HG03378 (cell line): ENCODE data around the gene SNUPN.

Source experiments
- ATAC-seq: cut with Tn5 transposase; IDR thresholded peaks from one replicate; pipeline ENCODE4 v1.9.1; 2021; ENCODE audit warnings: mild to moderate bottlenecking, moderate library complexity; ENCODE audit not compliant: unreplicated experiment

The SNUPN gene

GRCh38 chr15:75625542-75626347 lies at the start of gene SNUPN:
SNUPN (minus strand) TSS chr15:75625725; CDS start chr15:75621051, 4,674 bp downstream.
- peak; percentile 53 for ATAC-seq

- no peak for ATAC-seq
Observed at GRCh38 chr15:75674366-75674765, 48.8 kb upstream of the SNUPN start.

DNA sequence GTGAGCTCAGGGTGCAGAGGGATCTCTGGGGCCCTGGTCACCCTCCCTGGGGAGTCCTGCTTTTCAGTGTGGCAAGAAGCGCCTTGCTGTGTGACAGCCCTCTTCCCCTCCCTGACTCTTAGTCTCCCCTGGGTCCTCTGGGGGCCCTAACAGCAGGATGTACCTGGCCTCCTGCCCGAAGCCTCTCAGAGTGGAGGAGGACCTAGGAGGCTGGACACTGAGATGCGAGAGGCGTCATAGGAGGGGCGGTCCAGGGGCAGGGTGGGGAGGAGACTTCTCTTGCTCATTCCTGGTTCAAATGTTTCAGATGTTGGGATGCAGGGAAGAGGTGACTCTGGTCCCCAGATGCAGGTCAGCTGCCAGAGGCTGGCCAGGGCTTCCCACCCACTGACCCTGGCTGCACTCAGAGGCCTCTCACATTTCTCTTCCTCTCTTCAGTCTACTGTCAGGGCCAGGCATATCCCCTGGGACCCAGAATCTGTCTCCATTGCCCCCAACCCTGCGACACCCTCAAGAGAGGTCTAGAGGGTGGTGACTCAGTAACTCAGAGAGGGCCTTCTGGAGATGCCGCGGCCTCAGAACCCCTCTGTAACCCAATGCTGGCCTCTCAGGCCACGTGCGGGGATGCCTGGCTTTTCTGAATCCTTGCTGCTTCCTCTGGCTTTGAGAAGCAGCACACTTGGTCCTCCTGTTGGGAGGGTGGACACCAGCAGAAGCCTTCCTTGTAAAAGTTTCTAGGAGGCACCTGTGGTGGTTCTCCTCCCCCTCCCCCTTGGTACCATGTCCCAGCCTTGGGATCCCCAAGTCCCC lies 48.1 kb upstream of the SNUPN start:
- ATAC-seq = no peak

DNA sequence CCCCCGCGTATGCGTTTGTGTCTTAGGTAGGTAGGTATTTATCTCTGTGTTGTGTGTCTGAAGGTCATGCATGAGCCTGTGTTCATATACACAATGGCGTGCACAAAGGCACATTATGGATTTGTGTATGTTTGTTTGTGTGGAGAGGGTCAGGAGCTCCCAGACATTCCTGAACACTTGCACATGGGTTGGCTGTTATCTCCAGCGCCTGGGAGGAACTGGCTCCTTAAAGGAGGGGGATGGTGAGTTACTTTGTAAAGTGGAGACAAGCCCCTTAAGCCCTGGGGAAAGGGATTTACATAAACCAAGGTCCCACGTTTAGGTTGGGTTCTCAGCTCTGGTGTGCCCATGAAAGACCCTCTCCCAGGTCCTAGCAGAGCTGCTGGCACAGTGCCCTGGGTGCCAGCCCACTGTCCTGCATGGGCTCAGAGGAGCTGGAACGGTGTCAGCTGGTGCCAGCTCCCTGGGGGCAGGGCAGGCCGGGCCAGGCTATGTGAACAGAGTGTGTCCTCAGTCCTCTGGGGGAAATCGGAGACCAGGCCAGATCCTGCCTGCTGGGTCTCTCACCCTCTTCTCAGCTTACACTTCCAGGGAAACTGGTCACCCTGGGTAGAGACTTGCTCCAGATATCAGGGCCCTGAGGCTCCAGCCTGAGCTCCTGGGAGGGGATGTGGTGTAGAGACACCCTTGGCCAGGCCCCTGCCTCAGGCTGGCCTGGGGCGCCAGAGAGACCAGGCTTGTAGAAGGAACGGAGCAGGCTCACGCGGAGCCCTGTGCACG lies 47.3 kb upstream of the SNUPN start:
- ATAC-seq = no peak

DNA sequence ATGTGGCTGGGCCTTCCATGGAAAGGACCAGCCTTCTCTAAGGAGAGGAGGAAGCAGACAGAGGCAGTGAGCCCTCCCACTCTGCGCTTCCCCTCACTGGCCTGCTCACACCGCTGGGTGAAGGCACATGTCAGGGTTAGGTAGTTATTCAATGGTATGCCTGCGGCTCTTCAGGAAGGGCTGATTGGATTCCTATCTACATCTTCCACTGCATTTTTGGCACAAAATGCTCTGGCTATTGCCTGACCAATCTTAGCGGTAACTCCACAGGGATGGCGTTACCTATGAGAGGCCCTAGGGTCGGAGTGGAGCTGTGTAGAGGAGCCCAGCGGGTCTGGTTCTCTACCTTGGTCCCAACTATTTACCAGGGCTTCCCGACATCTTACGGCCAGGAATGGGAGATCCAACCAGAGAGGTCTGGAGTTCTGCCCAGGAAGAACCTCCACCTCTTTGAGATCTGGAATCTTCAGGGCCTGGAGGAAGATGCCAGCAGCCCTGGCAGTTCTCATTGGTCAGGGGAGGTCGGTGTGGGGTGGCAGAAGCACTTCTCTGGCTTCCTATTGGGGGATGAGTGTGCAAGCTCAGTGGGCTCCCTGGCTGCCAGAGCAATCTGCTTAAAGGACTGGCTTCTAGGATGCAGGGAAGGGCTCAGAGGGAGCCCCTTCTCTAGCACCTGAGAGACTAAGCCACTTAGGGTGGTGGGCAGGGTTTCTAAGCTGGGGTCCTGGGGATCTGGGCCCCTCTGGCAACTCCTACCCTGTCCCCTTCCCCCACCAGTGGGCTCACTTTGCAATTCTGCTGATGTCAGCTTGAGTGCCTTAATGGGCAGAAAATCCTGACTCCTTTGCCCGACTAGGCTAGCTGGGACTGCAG lies 46.4 kb upstream of the SNUPN start:
- ATAC-seq = no peak

- ATAC-seq = no peak
Observed at GRCh38 chr15:75669879-75670212, 44.3 kb upstream of the SNUPN start.

DNA sequence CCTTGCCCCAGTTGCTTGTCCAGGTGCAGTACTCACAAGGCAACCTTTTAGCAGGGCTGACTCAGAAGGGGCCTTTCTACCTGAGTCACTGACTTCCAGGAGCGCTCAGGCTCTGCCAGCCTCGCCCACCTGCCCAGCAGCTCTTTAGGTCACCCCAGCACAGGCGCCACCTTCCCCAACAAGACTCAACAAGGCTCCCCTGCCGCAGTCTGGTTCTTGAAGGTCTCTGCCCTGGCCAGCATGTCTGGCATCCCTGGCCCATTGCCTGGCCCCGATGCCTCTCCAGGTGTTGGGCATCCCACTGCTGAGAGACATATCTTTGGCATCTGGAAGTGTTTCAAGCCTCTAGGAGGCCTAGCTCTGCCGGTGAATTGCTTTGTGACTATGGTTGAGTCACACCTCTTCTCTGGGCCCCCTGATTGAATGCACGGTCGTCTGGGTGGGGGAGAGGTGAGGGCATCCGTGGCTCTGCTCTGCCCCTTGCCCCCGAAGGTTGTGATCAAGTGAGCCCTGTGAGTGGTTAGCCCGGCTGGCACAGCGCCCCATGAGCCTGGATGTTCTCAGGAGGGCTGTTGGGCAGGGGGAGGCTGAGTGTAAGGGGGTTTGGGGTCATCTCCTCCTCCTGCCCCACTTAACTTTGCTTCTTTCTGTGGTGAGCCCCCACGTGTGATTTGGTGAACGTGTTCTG lies 43.8 kb upstream of the SNUPN start:
- no peak for ATAC-seq

DNA sequence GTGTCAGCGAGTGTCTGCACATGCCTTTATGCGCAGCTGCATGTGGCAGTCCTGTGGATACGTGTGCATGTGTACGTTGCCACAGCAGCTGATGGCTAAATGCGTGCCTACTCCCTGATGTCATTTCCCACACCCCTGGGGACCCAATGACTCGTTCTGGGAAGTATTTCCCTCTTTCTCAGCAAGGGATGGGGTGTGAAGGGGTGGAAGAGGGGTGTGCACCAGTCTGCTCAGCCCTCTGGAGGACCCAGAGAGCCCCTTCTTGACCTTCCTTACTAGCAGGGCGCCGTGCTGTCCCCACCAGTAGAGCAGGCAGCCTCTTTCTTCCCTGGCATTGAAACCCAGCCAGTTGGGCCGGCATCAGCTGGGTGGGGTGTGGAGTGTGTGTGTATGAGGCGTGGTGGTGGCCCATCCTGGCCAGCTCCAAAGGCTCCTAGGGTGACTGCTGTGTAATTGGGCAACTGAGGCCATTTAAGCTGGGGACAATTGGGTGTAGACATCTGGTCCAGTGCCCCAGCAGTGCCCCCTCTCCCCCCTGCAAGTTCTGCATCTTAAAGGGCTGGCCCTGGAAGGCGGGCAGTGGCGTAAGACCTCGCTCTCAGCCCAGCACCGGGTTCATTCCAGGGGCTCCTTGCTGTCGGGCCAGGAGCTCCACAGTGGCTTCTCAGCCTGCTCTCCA lies 41.4 kb upstream of the SNUPN start:
- ATAC-seq = no peak

DNA sequence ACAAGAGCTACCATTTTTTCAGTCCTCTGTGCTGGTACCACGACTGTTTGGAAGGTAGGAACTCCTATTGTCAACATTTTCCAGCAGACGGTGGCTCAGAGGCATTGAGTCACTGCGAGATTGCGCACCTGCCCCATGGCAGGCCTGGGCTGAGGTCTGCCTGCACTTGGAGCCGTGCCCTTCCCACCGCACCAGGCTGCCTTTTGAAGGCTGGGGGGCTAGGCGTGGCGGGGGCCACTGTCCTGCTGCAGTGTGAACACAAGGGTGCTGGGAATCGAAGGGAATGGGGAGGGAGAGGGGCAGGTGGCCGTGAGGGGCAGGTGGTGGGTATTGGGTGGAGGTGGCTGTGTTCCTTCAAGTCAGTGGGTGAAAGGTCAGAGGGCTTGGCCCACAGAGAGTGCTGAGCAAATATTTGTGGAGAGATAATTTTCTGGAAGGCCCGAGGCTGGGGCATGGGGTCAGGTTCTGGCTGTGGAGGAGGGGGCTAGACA lies 38.5 kb upstream of the SNUPN start:
- no peak for ATAC-seq

DNA sequence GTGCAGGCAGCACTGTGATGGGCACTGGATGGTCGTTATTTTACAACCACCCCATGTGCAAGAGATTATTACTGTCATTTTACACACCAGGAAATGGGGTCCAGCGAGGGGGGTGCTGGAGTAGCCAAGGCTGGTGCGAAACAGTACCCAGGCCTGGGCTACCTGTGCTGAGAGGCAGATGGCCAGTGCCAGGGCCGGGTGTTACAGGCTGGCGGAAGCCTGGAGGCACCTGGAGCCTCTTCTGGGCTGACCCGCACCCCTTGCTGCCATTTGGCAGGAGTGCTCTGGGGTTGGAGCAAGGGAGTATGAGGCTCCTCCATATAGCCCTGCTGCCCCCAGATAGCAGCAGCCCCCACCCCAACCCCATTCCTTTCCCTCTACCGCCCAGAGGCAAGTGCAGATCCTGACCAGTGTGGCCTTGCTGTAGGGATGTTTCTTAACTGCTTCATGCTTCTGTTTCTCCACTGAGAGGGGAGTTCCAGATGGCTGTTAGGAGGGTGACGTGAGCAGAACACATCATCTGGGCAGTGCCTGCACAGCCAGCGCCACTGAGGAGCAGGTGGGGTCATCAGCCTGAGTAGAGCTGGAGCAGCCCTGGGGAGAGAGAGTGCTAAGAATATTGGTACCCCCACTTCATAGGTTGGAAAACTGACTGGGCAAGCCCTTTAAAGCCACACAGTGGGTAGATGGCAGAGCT lies 37.4 kb upstream of the SNUPN start:
- no peak for ATAC-seq

- ATAC-seq = no peak
Observed at GRCh38 chr15:75661756-75662140, 36.2 kb upstream of the SNUPN start.

DNA sequence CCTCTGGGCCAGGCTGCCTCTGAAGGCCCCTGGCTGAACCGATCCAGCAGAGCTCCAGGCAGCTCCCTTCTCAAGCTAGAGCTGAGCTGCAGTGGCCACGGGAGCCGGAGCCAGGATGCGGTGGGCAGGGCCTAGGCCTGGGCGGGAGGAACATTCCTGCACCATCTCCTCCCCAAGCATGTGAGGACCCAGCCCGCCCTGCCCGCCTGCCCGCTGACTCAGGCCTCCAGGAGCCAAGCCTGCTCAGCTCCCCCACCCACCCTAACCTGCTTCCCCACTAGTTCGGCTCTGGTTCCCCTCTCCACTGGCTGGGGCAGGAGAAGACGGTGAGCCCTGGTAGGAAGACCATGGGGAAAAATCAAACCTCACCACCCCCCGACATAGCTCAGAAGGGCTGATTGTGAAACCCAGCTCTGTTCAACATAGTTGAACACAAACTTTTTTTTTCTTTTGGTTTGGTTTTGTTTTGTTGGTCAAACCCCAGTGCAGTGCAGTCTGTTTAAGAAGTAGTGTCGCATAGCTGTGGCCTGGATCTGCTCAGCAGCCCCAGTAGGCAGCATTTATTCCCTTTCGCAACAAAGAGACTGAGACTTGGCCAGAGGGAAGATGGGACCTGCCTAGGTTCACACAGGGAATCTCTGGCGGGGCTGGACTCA lies 35.7 kb upstream of the SNUPN start:
- ATAC-seq = no peak

DNA sequence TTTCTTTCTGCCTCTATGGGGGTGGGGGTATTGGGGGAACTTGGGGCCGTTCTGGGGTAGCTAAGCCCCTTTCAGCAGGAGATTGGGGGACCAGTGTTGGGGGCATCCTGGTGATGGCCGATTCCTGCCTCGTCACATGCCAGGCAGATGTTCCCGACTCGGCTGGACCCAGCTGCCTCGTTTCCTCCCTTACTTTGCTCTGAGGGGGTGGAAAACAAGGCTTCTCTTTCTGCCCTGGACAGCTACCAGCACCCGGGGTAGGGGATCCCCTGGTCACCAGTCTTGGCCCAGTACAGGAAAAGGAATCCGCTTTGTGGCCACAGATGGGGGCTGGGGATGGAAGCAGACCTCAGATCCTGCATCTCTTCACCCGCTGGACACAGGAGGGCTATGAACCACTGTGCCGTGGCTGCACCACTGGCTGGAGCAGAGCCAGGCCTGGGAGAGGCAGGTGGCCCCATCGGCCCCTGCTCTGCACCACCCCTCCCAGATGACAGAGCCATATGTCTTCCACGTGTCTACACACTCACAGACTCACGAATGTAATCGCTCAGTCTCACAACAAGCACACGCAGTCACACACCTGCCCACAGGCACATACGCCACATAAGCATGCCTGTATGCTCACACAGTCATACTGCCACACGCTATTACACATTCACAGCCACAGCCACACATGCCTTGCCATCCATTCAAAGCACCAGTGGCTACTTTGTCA lies 34.6 kb upstream of the SNUPN start:
- ATAC-seq = no peak

DNA sequence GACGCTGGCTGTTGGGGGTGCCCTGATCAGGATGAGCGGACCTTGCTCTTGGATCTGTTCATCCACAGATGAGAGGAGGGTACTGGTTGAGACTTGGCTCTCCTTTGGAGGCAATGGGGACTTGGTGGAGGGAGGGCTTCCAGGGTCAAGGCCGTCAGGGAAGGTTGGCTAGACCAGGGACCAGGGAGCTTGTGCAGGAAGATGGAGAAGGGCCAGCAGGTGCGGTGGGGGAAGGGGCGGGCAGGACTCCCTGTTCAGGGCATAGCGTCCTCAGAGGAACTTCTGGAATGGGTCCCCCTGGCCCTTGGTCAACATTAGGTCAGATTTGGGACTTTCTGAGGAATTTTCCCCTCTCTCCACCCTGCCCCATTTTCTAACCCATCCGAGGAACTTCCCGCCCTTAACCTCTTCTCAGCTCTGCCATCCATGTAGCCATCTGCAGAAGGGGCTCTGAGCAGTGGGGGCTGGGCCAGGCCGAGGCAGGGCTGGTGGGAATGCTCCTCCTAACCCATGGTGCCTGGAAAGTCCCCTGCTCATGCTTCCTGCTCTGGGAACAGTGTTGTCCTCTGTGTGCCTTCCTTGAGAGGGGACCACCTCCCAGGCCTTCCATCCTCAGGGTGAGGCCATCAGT lies 33.7 kb upstream of the SNUPN start:
- ATAC-seq = no peak

- ATAC-seq = no peak
Observed at GRCh38 chr15:75656813-75657212, 31.3 kb upstream of the SNUPN start.

DNA sequence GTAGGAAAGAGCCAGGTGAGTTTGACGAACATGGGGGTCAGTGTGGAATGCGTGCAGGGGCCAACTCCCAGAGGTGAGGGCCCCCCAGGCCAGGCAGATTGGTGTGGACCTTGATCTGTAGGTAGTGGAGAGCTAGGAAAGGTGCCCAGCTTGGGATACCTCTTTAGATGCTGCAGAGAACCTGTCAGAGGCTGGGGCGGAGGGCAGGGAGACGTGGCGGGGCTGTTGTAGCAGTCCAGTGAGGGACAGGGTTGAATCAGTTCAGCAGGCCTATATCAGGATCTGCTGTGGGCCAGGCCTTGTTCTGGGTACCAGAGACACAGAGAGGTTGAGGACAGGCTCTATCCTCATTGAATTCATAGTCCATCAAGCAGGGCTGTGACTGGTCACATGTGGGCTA lies 30.8 kb upstream of the SNUPN start:
- ATAC-seq = no peak

DNA sequence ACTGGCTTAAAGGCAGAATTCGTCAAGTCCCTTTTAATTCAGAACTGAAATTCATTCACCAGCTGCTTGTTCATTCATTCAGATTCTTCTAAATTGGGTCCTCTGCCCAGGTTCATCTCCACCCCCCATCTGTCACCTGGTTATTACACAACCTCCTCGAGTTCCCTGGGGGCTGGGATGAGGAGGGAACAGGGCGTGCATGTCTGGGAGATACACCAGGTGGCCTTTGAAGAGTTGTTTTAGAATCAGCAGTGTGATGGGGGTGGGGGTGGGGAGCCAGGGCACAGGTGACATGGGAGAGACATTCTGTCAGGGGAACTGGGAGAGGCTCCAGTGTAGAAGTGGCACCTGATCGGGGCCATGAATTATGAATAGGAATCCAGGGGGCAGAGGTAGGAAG lies 30.4 kb upstream of the SNUPN start:
- no peak for ATAC-seq
